Inflammatory macrophage (primary cell): ENCODE data around the gene LYPD6.
"Not testable (repeated sequence)": the region's sequence is repeated elsewhere in the genome, so short reads cannot be mapped to it uniquely, and the experiment has no call there.

Experiments used
- DNase-seq, 2 donors: peaks; one replicate each; pipeline ENCODE4 v3.0.0-alpha.2; 2020 to 2022
- total RNA-seq, 18 experiments: gene quantifications; one replicate each; lab custom pipeline; 2026; ENCODE audit warnings: mixed read lengths in 6 of 18, inconsistent platforms in 2 of 18; lab: John Stamatoyannopoulos, UW

LYPD6 gene
- total RNA-seq = 0 to 0.26 (median 0.07) reads per million in 18 experiments

GRCh38 chr2:149330127-149331022 is at the start of gene LYPD6:
TSS of gene LYPD6 (plus strand) at chr2:149330587. CDS start at chr2:149437709, 107,122 bp downstream.
- DNase-seq = peak in 1 of 2 donors; percentile 5

DNA sequence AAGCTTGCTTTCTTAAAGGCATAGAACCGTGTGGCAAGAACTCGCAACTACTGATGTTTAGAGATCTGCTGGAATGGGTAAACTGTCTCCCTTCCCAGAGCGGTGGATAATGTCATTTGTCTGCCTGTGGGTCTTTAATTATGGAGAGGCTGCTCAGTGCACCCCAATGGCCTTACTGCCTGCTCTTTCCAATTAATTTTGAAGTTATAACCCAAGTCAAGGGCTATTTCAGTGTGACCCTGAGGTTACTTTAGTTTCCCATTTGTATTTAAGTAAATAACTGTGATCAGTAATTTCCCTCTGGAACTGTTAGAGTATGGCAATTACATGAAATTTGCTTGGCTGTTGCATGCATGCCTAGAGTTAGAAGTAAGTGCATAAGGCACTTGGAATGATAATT is 48.9 kb upstream of the LYPD6 start:
- DNase-seq = no peak

GRCh38 chr2:149290662-149291061 is 39.7 kb upstream of the LYPD6 start:
- no peak for DNase-seq

GRCh38 chr2:149291881-149292280 is 38.5 kb upstream of the LYPD6 start:
- DNase-seq = no peak

- DNase-seq = no peak
Measured at GRCh38 chr2:149296031-149296430, 34.4 kb upstream of the LYPD6 start.

- no peak for DNase-seq
Measured at GRCh38 chr2:149307014-149307413, 23.4 kb upstream of the LYPD6 start.

GRCh38 chr2:149310349-149310748 is 20.0 kb upstream of the LYPD6 start:
- DNase-seq = no peak

DNA sequence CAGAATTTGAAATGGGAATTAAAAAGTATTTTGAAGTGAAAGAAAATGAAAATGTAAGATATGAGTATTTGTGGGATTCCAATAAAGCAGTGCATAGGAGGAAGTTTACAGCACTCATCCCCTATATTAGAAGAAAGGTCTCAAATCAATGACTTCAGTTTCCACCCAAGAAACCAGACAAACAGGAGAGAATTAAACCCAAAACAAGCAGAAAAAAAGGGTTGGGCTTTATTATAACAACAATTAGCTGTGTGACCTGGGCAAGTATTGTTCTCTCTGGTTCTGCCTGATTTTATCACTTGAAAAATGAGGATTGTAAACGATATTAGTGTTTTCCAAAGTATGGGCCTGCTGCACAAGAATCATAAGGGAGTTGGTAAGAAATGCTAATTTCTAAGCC is 18.3 kb upstream of the LYPD6 start:
- DNase-seq = no peak

- DNase-seq = peak; percentile 25 to 53
Measured at GRCh38 chr2:149313512-149313972, 16.8 kb upstream of the LYPD6 start.

DNA sequence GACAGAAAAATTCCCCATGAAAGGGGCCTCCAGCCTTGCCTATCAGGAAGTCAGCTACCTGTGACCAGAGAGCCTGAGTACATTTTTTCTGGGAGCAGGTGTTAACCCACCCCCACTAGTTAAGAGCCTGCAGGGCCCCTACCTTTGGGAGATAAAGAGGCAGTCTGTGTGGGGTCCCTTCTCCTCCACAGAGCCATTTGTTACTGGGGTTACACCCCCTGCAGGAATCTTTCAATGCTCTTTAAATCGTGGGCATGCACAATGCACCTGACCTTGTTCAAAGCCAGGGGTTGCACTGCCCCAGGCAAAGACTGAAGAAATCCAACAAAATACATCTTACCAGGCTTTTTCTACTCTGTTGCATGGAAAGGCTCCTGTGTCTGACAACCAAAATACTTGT is 15.7 kb upstream of the LYPD6 start:
- no peak for DNase-seq

DNA sequence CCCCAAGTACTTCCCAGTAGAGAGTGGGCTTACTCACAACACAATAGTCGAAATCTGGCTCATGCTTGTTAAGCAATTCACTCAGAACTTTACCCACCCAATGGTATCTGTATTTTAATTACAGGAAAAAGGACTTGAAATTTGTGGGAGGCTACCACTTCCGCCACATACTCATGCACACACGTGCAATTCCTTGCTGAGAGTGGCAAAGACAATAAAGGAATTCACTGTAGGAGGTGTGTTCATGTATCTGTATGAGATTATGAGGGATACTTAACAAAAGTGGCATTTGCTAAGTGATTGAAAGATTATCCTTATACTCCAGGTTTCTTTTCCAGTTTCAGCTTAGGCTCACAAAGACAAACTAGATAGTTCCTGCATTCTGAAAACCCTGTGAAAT is 14.9 kb upstream of the LYPD6 start:
- DNase-seq = no peak

DNA sequence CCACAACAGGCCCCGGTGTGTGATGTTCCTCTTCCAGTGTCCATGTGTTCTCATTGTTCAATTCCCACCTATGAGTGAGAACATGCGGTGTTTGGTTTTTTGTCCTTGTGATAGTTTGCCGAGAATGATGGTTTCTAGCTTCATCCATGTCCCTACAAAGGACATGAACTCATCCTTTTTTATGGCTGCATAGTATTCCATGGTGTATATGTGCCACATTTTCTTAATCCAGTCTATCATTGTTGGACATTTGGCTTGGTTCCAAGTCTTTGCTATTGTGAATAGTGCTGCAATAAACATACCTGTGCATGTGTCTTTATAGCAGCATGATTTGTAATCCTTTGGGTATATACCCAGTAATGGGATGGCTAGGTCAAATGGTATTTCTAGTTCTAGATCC is 11.8 kb upstream of the LYPD6 start:
- DNase-seq = not testable (repeated sequence)

DNA sequence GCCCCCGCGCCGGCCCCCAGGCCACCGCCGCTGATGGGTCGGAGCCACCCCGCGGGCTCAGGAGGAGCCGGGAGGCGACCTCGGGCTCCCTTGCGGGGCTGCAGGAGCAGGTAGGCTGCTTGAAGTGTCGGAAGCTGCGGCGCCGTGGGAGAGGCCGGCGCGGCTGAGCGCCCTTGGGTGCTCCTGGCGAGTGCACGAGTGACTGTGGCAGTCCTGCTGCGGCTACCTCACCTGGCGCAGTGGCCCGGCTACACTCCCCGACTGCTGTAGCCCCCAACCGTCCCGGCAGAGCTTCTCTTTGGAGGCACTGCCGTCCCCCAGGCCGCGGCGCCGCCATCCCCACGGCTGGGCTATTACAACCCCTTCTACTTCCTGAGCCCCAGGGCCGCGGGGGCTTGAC is 10.0 kb upstream of the LYPD6 start:
- DNase-seq = no peak

- no peak for DNase-seq
Measured at GRCh38 chr2:149329068-149329467, 1.3 kb upstream of the LYPD6 start.

- DNase-seq = no peak
Measured at GRCh38 chr2:149329489-149330126, 779 bp upstream of the LYPD6 start.

DNA sequence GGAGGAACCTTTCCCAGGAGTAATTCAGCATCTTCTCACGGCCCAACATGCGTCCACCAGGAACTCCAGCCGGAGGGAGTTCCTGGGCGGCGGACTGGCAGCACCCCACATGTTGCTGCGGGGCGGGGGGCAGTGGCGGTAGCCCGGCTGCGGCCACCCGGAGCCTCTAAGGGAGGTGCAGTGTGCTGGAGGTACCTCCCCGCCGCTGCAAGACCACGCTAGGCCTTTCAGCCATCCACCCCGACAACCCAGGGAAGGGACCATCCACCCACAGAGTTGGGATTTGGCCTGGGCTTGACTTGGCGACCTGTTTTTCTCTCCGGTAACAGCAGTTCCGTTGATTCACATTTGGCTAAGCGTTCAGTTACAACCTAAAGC is 625 bp downstream of the LYPD6 start:
- no peak for DNase-seq

DNA sequence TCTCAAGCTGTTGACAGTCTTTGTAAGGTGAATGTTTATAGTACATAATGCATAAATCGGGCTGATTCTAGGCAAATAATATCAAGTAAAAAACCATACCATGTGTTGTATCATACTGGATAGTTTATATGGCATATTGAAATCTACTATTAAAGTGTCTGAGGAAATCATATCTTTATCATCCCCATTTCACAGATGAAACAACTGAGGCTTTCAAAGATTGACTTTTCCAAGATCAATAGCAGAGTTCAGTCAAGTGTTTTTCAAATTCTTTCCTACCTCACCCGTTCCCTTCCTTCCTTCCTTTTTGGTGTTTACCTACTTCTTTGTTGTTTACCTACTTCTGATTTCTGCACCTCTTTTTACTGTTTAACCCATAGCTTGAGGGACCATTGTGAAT is 2.0 kb downstream of the LYPD6 start:
- no peak for DNase-seq

GRCh38 chr2:149333636-149334035 is 3.2 kb downstream of the LYPD6 start:
- DNase-seq = no peak

DNA sequence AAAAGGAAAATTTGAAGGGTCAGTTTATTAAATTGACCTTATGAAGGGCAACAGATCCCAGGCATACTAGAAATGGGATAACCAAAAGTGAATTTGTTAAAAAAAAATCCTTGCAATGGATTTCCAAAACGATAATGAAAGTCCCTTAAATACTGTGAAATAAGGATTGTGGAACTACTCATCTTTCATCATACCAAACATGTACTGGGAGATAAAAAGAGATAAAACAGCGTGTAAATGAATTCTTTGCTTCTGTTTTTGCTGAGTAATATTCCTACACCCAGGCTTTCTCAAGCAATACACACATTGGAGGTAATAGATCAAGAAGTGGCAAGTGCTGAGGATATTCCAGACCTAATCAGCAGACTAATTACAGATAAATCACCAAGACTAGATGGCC is 3.8 kb downstream of the LYPD6 start:
- DNase-seq = no peak

DNA sequence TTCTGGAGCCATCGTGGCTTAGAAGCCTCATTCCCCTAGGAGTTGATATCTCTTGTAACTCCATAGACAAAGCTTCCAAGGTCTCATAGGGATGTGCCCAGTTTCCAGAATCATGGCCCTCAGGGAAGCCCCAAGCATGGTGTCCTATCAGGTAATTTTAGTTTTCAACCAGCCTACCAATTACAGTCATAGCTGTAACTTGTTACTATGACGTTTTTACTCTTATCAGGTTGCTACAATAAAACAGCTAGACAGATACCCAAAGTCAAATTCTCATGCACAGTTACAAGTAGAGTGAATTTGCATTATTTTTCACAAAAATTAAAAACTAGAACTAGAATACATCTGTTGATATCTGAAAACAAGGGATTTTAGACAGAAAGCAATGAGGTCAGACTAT is 8.9 kb downstream of the LYPD6 start:
- DNase-seq = no peak

- no peak for DNase-seq
Measured at GRCh38 chr2:149342509-149342908, 12.1 kb downstream of the LYPD6 start.

- DNase-seq = no peak
Measured at GRCh38 chr2:149344105-149344504, 13.7 kb downstream of the LYPD6 start.

GRCh38 chr2:149346272-149346671 is 15.9 kb downstream of the LYPD6 start:
- no peak for DNase-seq

- DNase-seq = no peak
Measured at GRCh38 chr2:149348291-149348690, 17.9 kb downstream of the LYPD6 start.
